Psoas muscle (tissue), 8 donors: ENCODE measurements around the gene NAV2. TPM values are rescaled to one million over a fixed set of nuclear protein-coding genes. Genes with fewer than 3 reads are reported as not detected.

Experiments used
- ATAC-seq, 4 donors: fragments of 200-7000 bp; cut with Tn5 transposase; one replicate each; pipeline ENCODE4 v1.9.1; 2020; ENCODE audit warnings: moderate library complexity in 3 of 4, mild to moderate bottlenecking in 2 of 4
- DNase-seq, 2 donors: peaks; one replicate each; pipeline ENCODE4 v3.0.0-alpha.2; 2020
- H3K27ac ChIP-seq: fragments of 200-600 bp; one replicate; pipeline ENCODE4 v1.8.0; 2022
- H3K27me3 ChIP-seq, 3 donors: fragments of 200-600 bp in 1 of 3; one replicate each; pipeline versions ENCODE4 v1.6.1 to v1.8.0; 2013 to 2022; ENCODE audit warnings: low read length in 2 of 3, mild to moderate bottlenecking in 2 of 3, moderate library complexity in 1 of 3; ENCODE audit not compliant: insufficient read depth in 3 of 3
- H3K36me3 ChIP-seq, 2 donors: fragments of 200-600 bp in 1 of 2; one replicate each; pipeline versions ENCODE4 v1.6.1 to v1.8.0; 2013 to 2022; ENCODE audit warnings: low read depth in 1 of 2, mild to moderate bottlenecking in 1 of 2, moderate library complexity in 1 of 2; ENCODE audit not compliant: insufficient read depth in 1 of 2
- H3K4me1 ChIP-seq: fragments of 200-600 bp; one replicate; pipeline ENCODE4 v1.8.0; 2022
- H3K4me3 ChIP-seq: fragments of 200-600 bp; one replicate; pipeline ENCODE4 v1.8.0; 2022; ENCODE audit warnings: mild to moderate bottlenecking
- H3K9me3 ChIP-seq: fragments of 200-600 bp; one replicate; pipeline ENCODE4 v1.8.0; 2022
- WGBS, 3 donors: extraction: QIAGEN DNeasy Blood & Tissue Kit; methylation state at CpG; one replicate each; pipeline versions ENCODE4 v1.1.6 to v1.1.7; 2013; 5-methylcytosine and 5-hydroxymethylcytosine counted together
- intact Hi-C, 2 donors: fragments of 100-400 bp; cut with DNase I; formaldehyde crosslinking; loops; one replicate each; pipeline versions ENCODE4 v1.11.0 to v1.14.2; 2022
- polyA plus RNA-seq, 3 donors: library from polyadenylated mRNA; stranded (reverse); fragments of 200-250 nt; gene quantifications; one replicate each; pipeline ENCODE4 v1.2.3, GENCODE V29; 2013
- total RNA-seq, 4 donors: library from RNA; stranded (reverse); fragmentation: NEBNext Ultra II Directional in 2 of 4; extraction: Animal tissue kit (Norgen Biotek cat#: 25700) in 2 of 4; gene quantifications; one replicate each; pipeline versions ENCODE4 v1.2.1 to v1.2.4, GENCODE V29; 2021 to 2023
- TF ChIP-seq, protein P1 (sequence below): fragments of 200-600 bp; IDR thresholded peaks from one replicate; pipeline ENCODE4 v1.8.0; 2022; ENCODE audit warnings: antibody characterized with exemption
- donor health status: healthy with polysubstance abuse.
- donor health status: DM: no; HTN: no; CAD: no; lungs with moderate emphysema.
- donor health status: Bipolar disorder and iron deficiency.
- donor health status: healthy.
- donor health status: DM: yes; HTN: yes; CAD: no.
- donor health status: DM: no; HTN: no; CAD: no.
- donor health status: DM: no; HTN: no; CAD: no.
- donor health status: DM: yes; HTN: yes; CAD: no.

NAV2 gene
- total and polyA plus RNA-seq, 7 donors: 0.68 to 21.8 (median 2.9) TPM

DNA sequence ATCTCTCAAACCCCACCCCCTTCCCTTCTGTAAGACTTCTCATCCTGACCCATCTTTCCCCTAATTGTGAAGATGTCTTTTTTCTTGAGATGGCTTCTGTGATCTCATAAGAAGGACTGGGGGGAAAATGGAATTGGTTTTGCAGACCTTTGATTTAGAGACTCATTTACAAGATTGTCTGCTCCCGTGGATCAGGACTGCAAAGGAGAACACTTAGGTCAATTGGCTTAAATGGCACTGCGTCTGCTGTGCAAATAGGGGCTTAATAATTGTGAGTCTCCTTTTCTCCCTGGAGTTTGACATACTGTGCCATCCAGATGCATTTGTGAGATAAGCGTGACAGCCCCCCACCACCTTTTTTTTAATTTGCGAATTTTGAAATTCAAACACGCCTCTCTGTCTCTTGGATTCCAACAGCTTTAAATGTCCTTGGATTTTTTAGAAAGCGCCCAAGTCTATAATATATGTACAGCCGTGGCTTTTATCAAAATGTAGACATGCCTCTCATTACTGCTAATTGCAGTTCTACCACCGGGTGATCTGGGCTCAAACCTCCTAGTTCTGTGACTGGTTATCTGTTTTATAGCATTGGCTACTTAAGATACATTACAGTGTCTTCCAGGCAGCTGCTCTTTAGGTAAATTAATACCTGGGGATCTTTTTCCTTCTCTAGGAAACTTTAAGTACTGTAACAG is 297.7 kb downstream of the NAV2 start:
- TF ChIP-seq, protein P1, sequence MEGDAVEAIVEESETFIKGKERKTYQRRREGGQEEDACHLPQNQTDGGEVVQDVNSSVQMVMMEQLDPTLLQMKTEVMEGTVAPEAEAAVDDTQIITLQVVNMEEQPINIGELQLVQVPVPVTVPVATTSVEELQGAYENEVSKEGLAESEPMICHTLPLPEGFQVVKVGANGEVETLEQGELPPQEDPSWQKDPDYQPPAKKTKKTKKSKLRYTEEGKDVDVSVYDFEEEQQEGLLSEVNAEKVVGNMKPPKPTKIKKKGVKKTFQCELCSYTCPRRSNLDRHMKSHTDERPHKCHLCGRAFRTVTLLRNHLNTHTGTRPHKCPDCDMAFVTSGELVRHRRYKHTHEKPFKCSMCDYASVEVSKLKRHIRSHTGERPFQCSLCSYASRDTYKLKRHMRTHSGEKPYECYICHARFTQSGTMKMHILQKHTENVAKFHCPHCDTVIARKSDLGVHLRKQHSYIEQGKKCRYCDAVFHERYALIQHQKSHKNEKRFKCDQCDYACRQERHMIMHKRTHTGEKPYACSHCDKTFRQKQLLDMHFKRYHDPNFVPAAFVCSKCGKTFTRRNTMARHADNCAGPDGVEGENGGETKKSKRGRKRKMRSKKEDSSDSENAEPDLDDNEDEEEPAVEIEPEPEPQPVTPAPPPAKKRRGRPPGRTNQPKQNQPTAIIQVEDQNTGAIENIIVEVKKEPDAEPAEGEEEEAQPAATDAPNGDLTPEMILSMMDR: no peak
- intact Hi-C loops: loop anchor here in 1 of 2 donors (5.0 kb wide), 1 partner anchor 42 kb away; no protein-coding TSS in a partner anchor
- Histone ChIP-seq H3K4me3 (no peak overlapping the region), H3K36me3 (no peaks in the 10 kb centered on the region), H3K4me1 (peaks cover 29% of the 10 kb centered on the region), H3K9me3 (no peaks in the 10 kb centered on the region), H3K27ac (no peak overlapping the region), H3K27me3 (no peaks in the 10 kb centered on the region)
- 82 to 88% (median 86%) methylated on average over 8 of the region's 8 CpGs for WGBS, 3 donors
- ATAC-seq (no peak), DNase-seq (no peak)

DNA sequence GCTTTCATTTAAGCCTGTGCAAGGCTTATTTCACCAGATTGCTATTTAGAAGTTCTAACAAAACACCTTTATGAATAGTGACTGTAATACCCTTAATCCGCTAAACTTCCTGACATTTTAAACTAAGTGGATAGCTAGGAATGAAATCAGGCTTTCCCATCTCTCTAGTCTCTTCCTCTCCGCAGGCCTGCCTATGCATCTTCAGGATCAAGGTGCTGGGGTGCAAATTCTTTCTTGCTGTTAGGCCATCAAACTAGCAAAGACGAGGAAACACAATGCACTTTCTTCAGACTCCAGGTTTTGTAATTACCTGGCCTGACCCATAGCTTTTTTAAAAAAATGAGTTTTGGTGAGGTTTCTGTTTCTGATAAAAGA is 298.2 kb downstream of the NAV2 start:
- H3K4me3 ChIP-seq: no peak overlapping the region
- no peak for DNase-seq
- no peaks in the 10 kb centered on the region for H3K36me3 ChIP-seq
- intact Hi-C loops: loop anchor here in 1 of 2 donors (5.0 kb wide), 1 partner anchor 41 kb away; no protein-coding TSS in a partner anchor
- H3K4me1 ChIP-seq: peaks cover 29% of the 10 kb centered on the region
- 81 to 89% (median 88%) methylated on average over 3 of the region's 3 CpGs for WGBS, 3 donors
- no peaks in the 10 kb centered on the region for H3K9me3 ChIP-seq
- TF ChIP-seq, protein P1: no peak
- no peaks in the 10 kb centered on the region for H3K27me3 ChIP-seq
- no peak overlapping the region for H3K27ac ChIP-seq
- ATAC-seq: no peak

DNA sequence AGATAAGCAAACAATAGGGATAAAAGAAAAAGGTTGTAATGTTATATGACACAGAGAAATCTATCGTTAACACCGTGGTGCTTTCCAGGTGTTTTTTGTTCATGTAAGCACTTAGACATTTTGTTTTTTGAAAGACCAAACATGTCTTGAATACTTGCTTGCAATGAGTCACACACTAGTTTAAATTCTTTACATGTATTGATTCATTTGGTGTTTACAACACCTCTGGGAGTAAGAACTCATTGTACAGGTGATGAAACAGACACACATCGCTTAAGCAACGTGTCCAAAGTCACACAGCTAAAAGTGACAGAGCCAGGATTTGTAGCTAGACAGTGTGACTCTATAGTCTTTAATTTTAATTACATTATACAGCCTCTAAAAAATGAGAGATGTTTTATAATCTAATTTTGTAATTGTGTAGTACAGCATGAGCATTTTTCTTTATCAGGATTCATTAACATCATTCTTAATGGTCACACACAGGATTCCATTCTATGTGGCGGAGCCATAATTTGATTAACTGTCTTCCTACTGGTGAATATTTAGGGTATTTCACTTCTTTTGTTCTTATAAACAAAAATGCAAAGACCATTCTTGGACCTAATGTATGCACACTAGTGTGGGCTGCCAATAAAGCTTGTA is 298.8 kb downstream of the NAV2 start:
- H3K27me3 ChIP-seq: no peaks in the 10 kb centered on the region
- DNase-seq (no peak), ATAC-seq (no peak)
- peaks cover 29% of the 10 kb centered on the region for H3K4me1 ChIP-seq
- no peak overlapping the region for H3K27ac ChIP-seq
- WGBS, 3 donors: 78 to 85% (median 79%) methylated on average over 5 of the region's 5 CpGs
- H3K4me3 ChIP-seq: no peak overlapping the region
- TF ChIP-seq, protein P1: no peak
- intact Hi-C loops: loop anchor here in 1 of 2 donors (5.0 kb wide), 1 partner anchor 41 kb away; no protein-coding TSS in a partner anchor
- H3K9me3 ChIP-seq: no peaks in the 10 kb centered on the region
- no peaks in the 10 kb centered on the region for H3K36me3 ChIP-seq

DNA sequence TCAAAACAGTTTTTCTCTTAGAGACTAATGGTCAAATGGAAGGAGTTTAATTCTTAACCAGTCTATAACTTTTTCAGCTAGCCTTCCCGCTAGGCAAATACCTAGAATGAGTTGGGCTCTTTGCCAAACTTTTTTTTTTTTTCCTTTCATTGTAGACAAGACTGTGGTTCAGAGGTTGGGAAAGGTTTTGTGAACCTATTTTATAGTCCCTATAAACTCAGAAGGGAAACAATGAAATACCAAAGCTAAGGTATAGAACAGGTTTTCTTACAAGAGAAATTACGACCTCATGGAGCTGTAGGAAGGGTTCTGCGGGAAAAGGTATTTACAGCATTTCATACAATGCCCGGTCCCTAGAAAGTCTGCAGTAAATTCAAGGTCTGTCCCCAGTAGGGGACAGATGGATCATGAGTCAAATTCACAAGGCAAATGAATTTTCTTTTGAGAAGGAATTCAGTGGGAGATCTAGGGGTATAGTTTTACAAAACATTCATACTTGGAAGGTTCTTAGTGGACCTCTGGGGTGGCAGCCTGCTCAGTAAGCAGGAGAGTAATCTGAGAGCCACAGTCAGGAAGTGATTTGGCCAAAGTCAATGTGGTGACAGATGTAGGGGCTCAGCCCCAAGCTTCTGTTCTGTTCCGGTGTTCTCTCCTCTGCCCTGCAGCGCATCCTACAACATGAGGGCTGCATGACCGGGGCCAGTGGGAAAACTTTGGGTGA is 300.9 kb downstream of the NAV2 start:
- peaks cover 27% of the 10 kb centered on the region for H3K4me1 ChIP-seq
- H3K36me3 ChIP-seq: no peaks in the 10 kb centered on the region
- TF ChIP-seq, protein P1: no peak
- peak overlapping the region; percentile 67 for H3K27ac ChIP-seq
- no peaks in the 10 kb centered on the region for H3K9me3 ChIP-seq
- WGBS, 3 donors: 22 to 37% (median 26%) methylated on average over 7 of the region's 7 CpGs
- peak overlapping the region; percentile 44 for H3K4me3 ChIP-seq
- no peaks in the 10 kb centered on the region for H3K27me3 ChIP-seq
- ATAC-seq (peak; percentile 94 to 97 (median 96)), DNase-seq (peak; percentile 56 to 64)
- intact Hi-C loops: loop anchor here in 1 of 2 donors (5.0 kb wide), 1 partner anchor 39 kb away; no protein-coding TSS in a partner anchor
